ENCODE results near the gene PTPN21.

PTPN21 gene

DNA sequence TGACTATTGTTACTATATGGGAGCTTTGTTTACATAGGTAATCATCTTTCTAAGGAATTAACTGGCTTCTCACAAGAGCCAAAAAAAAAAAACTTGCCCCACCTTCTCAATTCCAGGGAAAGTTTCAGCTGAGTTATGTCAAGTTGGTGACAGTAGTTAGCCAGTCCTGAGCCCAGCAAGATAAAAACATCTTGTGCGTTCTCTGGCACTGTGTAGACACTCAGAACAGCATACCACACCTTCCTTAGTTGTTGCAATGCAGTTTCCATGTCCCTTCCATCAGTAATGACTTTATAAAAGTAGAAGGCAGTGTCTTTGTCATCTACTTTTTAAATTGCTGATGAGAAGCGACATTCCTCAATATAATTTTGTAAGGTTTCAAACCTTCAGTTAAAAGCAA lies 50.2 kb downstream of the PTPN21 start:
- Histone ChIP-seq H3K36me3 (ENCODE audit: control insufficient read depth, insufficient read depth, low read length) (peaks cover 38% of the 10 kb centered on the region), H3K9me3 (ENCODE audit: control insufficient read depth, insufficient read depth, low read length) (no peaks in the 10 kb centered on the region), H3K27me3 (ENCODE audit: control insufficient read depth, insufficient read depth, low read length) (no peaks in the 10 kb centered on the region), H3K4me3 (ENCODE audit: low read depth, low read length) (no peak overlapping the region), H3K4me1 (ENCODE audit: control insufficient read depth, insufficient read depth, low read length) (no peaks in the 10 kb centered on the region), H3K27ac (ENCODE audit: low read depth, low read length) (no peak overlapping the region), H3K9ac (ENCODE audit: low read depth, low read length) (no peak overlapping the region)

DNA sequence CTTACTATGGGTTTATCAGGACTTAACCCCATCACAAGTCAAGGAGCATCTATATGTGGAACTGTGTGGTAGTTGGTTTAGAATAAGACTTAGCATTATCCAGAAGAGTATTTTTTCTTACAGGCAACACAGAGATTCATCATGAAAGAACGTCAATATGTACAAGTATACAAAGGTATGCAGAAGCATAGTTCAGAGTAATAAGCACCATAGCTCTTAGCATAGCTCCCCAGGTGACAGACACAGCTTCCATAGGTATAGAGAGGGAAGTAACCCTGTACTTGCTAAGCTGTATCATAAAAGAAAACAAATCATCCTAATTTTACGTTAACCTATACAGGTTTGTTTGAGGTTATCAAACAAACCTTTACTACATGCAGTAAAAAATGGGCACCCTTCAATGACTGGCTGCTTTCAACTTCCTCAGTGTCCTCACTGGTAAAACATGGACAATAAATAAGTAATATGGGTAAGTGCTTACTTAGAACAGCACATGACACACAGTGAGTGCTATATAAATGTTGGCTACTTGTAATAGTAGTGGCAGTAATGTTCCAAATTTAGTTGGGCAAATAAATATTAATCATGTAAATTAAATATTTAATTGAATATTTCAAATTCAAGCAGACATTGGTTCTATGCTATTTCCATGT lies 50.9 kb downstream of the PTPN21 start:
- Histone ChIP-seq H3K27me3 (ENCODE audit: control insufficient read depth, insufficient read depth, low read length) (no peaks in the 10 kb centered on the region), H3K9me3 (ENCODE audit: control insufficient read depth, insufficient read depth, low read length) (no peaks in the 10 kb centered on the region), H3K4me3 (ENCODE audit: low read depth, low read length) (no peak overlapping the region), H3K4me1 (ENCODE audit: control insufficient read depth, insufficient read depth, low read length) (no peaks in the 10 kb centered on the region), H3K27ac (ENCODE audit: low read depth, low read length) (no peak overlapping the region), H3K9ac (ENCODE audit: low read depth, low read length) (no peak overlapping the region), H3K36me3 (ENCODE audit: control insufficient read depth, insufficient read depth, low read length) (peaks cover 44% of the 10 kb centered on the region)

DNA sequence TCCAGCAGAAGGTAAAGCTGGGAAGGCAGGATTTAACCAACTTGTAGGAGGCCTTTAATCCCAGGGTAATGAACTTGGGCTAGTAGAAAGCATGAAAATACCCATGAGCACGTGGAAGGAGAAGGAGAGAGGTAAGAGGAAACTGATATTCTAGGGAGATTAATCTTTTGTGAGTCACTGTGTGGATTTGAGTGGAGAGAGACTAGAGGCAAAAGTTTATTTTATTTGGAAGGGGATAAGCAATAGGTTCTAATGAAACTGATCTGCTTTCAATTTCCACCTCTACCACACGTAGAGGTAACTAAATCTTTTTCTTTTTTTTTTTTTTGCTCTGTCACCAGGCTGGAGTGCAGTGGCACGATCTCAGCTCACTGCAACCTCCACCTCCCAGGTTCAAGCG lies 52.1 kb downstream of the PTPN21 start:
- Histone ChIP-seq H3K27me3 (ENCODE audit: control insufficient read depth, insufficient read depth, low read length) (no peaks in the 10 kb centered on the region), H3K9me3 (ENCODE audit: control insufficient read depth, insufficient read depth, low read length) (no peaks in the 10 kb centered on the region), H3K4me1 (ENCODE audit: control insufficient read depth, insufficient read depth, low read length) (no peaks in the 10 kb centered on the region), H3K4me3 (ENCODE audit: low read depth, low read length) (no peak overlapping the region), H3K9ac (ENCODE audit: low read depth, low read length) (no peak overlapping the region), H3K36me3 (ENCODE audit: control insufficient read depth, insufficient read depth, low read length) (peaks cover 44% of the 10 kb centered on the region), H3K27ac (ENCODE audit: low read depth, low read length) (no peak overlapping the region)

DNA sequence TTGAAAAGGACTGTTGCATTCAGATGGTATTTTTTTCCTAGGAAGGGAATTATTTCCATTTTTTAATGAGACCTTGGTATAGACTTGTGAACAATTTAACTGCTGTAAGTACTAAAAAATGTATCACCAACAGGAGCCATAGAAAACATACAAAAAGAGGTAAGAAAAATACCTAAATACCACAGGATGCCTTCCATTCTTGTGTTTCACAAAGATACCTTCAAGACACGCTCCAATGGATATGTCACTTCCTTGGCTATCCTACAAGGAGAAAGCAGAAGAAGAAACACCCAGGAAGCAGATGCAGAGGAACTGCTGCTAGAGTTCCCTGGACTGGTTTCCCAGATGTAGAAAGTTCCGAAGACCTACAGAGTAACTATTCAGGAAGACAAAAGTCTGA lies 54.2 kb downstream of the PTPN21 start:
- Histone ChIP-seq H3K4me1 (ENCODE audit: control insufficient read depth, insufficient read depth, low read length) (no peaks in the 10 kb centered on the region), H3K27me3 (ENCODE audit: control insufficient read depth, insufficient read depth, low read length) (no peaks in the 10 kb centered on the region), H3K27ac (ENCODE audit: low read depth, low read length) (no peak overlapping the region), H3K36me3 (ENCODE audit: control insufficient read depth, insufficient read depth, low read length) (peaks cover 56% of the 10 kb centered on the region), H3K9me3 (ENCODE audit: control insufficient read depth, insufficient read depth, low read length) (no peaks in the 10 kb centered on the region), H3K4me3 (ENCODE audit: low read depth, low read length) (no peak overlapping the region), H3K9ac (ENCODE audit: low read depth, low read length) (no peak overlapping the region)

DNA sequence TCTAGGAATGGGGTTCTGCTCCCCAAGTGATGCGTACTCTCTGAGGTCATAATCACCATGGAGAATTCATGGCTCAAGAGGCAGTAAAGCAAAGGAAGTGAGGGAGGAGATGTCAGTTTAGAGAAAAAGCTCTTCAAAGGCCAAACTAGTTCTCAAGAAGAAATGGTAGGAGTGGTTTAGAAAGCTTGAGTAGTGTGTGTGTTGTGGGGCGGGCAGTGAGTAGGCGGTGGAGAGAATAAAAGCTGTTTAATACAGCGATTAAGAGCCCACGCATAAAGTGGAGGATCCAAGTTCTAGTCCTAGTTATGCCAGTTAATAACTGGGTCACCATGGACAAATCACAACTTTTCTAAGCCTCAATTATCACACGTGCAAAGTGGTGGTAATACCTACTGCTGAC lies 55.6 kb downstream of the PTPN21 start:
- H3K9me3 ChIP-seq (ENCODE audit: control insufficient read depth, insufficient read depth, low read length), result no peaks in the 10 kb centered on the region
- no peak overlapping the region for H3K27ac ChIP-seq (ENCODE audit: low read depth, low read length)
- no peaks in the 10 kb centered on the region for H3K4me1 ChIP-seq (ENCODE audit: control insufficient read depth, insufficient read depth, low read length)
- H3K9ac ChIP-seq (ENCODE audit: low read depth, low read length), result no peak overlapping the region
- peaks cover 54% of the 10 kb centered on the region for H3K36me3 ChIP-seq (ENCODE audit: control insufficient read depth, insufficient read depth, low read length)
- no peak overlapping the region for H3K4me3 ChIP-seq (ENCODE audit: low read depth, low read length)
- H3K27me3 ChIP-seq (ENCODE audit: control insufficient read depth, insufficient read depth, low read length), result no peaks in the 10 kb centered on the region

DNA sequence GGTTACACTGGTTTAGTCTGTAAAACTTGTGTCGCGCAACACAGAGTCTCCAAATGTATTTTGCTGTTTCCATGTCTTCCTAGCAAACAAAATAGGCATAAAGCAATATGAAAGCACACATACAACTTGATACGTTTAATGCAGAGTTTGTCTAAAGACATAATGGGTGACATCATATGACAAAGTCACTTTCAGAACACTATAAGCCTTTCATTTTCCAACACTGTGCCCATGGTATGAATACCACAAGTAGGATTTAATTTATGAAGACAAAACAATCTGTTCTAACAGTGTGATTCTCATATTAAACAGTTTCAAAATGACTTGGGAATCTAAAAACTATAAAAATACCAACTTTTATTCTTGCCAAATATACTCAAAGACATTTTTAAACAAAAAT lies 58.4 kb downstream of the PTPN21 start:
- Histone ChIP-seq H3K27ac (ENCODE audit: low read depth, low read length) (no peak overlapping the region), H3K4me3 (ENCODE audit: low read depth, low read length) (no peak overlapping the region), H3K27me3 (ENCODE audit: control insufficient read depth, insufficient read depth, low read length) (no peaks in the 10 kb centered on the region), H3K4me1 (ENCODE audit: control insufficient read depth, insufficient read depth, low read length) (no peaks in the 10 kb centered on the region), H3K9me3 (ENCODE audit: control insufficient read depth, insufficient read depth, low read length) (no peaks in the 10 kb centered on the region), H3K36me3 (ENCODE audit: control insufficient read depth, insufficient read depth, low read length) (peaks cover 42% of the 10 kb centered on the region), H3K9ac (ENCODE audit: low read depth, low read length) (no peak overlapping the region)

DNA sequence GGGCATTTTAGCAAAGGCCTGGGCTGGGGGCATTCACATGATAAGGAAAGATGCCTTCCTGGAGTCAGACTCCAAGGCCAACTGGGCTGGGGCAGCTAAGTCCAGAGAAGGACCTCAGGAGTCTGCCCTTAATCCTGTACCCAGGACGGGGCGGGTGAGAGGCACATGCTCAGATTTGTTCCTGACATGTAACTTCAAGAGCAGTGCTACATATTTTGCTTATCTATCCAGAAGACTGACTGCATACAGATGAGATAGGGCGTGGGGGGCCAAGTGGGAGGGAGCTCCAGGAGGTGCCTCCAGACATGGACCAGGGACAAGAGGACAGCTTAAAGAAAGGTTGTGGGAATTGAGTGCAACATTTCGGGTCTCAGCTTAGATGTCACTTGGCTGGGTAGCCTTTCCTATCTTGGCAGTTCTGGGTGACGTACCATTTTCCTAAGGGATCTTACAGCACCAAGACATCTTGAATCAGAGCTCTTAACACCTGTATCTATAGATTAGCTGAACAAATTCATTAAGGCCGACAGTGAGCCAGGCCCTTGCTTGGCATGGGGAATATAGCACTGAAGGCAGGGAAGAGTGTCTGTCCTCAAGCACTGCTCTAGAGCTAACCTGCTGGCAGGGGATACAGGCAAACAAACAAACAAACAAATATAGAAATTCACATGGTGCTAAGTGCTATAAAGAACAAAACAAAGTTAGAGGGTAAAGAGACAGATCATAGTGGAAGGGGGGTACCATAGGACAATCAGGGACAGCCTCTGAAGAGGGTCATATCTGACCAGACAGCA lies 61.2 kb downstream of the PTPN21 start:
- Histone ChIP-seq H3K27ac (ENCODE audit: low read depth, low read length) (no peak overlapping the region), H3K27me3 (ENCODE audit: control insufficient read depth, insufficient read depth, low read length) (no peaks in the 10 kb centered on the region), H3K4me3 (ENCODE audit: low read depth, low read length) (no peak overlapping the region), H3K4me1 (ENCODE audit: control insufficient read depth, insufficient read depth, low read length) (no peaks in the 10 kb centered on the region), H3K9ac (ENCODE audit: low read depth, low read length) (no peak overlapping the region), H3K9me3 (ENCODE audit: control insufficient read depth, insufficient read depth, low read length) (no peaks in the 10 kb centered on the region), H3K36me3 (ENCODE audit: control insufficient read depth, insufficient read depth, low read length) (peaks cover 21% of the 10 kb centered on the region)

DNA sequence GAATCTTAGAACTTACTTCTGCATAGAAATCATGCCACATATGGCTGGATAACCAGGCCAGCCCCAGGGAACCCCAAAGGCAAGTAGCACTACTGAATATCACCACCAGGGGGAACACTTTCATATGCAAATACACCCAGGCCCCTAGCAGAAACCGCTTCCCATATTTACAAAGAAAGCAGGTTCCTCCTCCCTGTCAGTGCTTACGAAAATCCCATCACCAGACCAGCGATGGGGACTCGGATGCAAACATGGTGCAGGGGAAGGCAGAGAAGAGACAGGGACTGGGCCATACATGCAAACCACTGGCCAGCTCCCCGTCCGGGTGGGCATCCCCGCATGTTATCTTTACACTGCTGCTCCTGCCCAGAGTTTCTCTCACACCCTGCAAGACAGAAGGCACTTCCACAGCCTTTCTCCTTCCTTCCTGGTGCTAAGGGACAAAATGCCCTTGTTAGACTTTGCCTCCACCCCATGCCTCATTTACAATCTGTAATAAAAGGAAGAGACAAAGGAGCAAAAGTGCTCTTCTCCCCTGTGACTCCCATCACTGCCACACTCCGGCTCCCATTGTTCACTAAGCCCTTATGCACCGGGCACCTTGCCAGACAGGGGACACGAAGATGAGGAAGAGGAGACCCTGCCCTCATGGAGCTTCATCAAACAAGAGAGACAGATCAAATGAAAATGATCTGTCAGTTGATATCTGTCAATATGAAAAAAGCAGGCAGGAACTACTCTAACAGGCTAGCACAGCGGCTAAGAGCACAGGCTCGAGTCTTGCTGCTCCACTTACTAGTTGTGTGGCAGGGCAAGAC lies 62.3 kb downstream of the PTPN21 start:
- Histone ChIP-seq H3K4me1 (ENCODE audit: control insufficient read depth, insufficient read depth, low read length) (no peaks in the 10 kb centered on the region), H3K36me3 (ENCODE audit: control insufficient read depth, insufficient read depth, low read length) (peaks cover 21% of the 10 kb centered on the region), H3K9ac (ENCODE audit: low read depth, low read length) (no peak overlapping the region), H3K27me3 (ENCODE audit: control insufficient read depth, insufficient read depth, low read length) (no peaks in the 10 kb centered on the region), H3K27ac (ENCODE audit: low read depth, low read length) (no peak overlapping the region), H3K9me3 (ENCODE audit: control insufficient read depth, insufficient read depth, low read length) (no peaks in the 10 kb centered on the region), H3K4me3 (ENCODE audit: low read depth, low read length) (no peak overlapping the region)

DNA sequence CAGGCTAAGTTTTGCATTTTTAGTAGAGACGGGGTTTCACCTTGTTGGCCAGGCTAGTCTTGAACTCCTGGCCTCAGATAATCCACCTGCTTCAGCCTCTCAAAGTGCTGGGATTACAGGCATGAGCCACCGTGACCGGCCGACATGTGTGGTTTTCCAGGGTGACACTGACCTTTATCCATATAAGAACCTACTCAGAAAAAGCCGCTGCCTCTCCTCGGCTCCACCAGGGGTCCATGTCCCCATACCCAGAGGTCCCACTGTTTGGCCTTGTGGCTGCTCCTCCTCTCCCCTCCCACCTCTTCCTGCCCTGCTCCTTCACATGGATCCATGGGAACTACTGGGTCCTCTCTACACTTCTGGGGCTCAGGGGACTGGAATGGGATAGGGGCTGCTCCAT lies 64.6 kb downstream of the PTPN21 start:
- Histone ChIP-seq H3K4me3 (ENCODE audit: low read depth, low read length) (no peak overlapping the region), H3K27ac (ENCODE audit: low read depth, low read length) (no peak overlapping the region), H3K27me3 (ENCODE audit: control insufficient read depth, insufficient read depth, low read length) (no peaks in the 10 kb centered on the region), H3K4me1 (ENCODE audit: control insufficient read depth, insufficient read depth, low read length) (no peaks in the 10 kb centered on the region; the same call in 1 of the 2 replicates), H3K36me3 (ENCODE audit: control insufficient read depth, insufficient read depth, low read length) (peaks cover 6% of the 10 kb centered on the region; the same call in 1 of the 2 replicates), H3K9ac (ENCODE audit: low read depth, low read length) (no peak overlapping the region), H3K9me3 (ENCODE audit: control insufficient read depth, insufficient read depth, low read length) (no peaks in the 10 kb centered on the region)

DNA sequence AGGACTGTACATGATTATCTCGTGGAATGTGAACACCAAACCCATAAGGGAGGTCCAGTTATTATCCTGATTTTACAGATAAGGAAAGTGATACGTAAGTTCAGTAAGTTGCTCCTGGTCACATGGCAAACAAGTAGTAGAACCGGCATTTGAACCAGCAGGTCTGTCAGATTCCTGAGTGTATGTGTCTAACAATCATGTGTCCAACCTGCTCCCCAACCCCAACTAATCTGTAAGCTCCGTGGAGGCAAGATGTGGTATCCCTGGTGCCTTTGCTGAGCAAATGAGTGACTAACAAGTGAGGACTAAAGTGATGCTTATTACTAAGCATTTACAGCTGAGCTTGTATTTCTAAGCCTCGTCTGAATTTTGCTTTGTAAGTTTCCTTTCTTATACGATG lies 65.9 kb downstream of the PTPN21 start:
- Histone ChIP-seq H3K4me1 (ENCODE audit: control insufficient read depth, insufficient read depth, low read length) (peaks cover 5% of the 10 kb centered on the region), H3K9me3 (ENCODE audit: control insufficient read depth, insufficient read depth, low read length) (no peaks in the 10 kb centered on the region), H3K27ac (ENCODE audit: low read depth, low read length) (no peak overlapping the region), H3K4me3 (ENCODE audit: low read depth, low read length) (no peak overlapping the region), H3K36me3 (ENCODE audit: control insufficient read depth, insufficient read depth, low read length) (peaks cover 3% of the 10 kb centered on the region; the same call in 1 of the 2 replicates), H3K9ac (ENCODE audit: low read depth, low read length) (no peak overlapping the region), H3K27me3 (ENCODE audit: control insufficient read depth, insufficient read depth, low read length) (no peaks in the 10 kb centered on the region)

DNA sequence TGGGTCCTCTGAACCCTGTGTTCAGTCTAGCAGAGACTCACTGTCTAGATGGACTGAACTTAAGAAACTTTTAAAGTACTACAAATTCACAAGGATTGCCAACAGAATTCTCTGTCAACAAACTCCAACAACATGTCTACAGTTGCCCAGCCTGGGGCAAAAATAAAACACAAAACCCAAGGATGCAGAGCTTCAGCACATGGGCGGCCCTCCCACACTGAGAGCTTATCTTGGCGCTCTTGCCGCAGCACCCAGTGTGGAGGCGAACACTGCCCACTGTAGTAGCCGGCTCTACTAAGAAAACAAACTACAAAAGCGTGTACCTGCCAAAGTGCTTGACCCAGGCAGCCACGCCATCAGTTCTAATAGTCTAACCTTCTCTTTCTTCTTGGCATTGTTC lies 66.7 kb downstream of the PTPN21 start:
- 0 out of 2 replicates have a peak, but pooled peaks cover 3% of the 10 kb centered on the region for H3K36me3 ChIP-seq (ENCODE audit: control insufficient read depth, insufficient read depth, low read length)
- no peak overlapping the region for H3K9ac ChIP-seq (ENCODE audit: low read depth, low read length)
- no peak overlapping the region for H3K27ac ChIP-seq (ENCODE audit: low read depth, low read length)
- H3K27me3 ChIP-seq (ENCODE audit: control insufficient read depth, insufficient read depth, low read length), result no peaks in the 10 kb centered on the region
- peaks cover 13% of the 10 kb centered on the region for H3K4me1 ChIP-seq (ENCODE audit: control insufficient read depth, insufficient read depth, low read length)
- H3K9me3 ChIP-seq (ENCODE audit: control insufficient read depth, insufficient read depth, low read length), result no peaks in the 10 kb centered on the region
- no peak overlapping the region for H3K4me3 ChIP-seq (ENCODE audit: low read depth, low read length)

Measured in HUES48 (cell line).